ENCODE results near the gene RBMX2.
"Not testable (repeated sequence)": the region's sequence is repeated elsewhere in the genome, so short reads cannot be mapped to it uniquely, and the experiment has no call there.

Gene RBMX2

GRCh38 chrX:130416785-130417184 is 15.0 kb downstream of the RBMX2 start:
- no peak overlapping the region for H3K4me3 ChIP-seq (ENCODE audit: low read length)
- H3K4me1 ChIP-seq (ENCODE audit: control insufficient read depth, insufficient read depth, low read length) = no peaks in the 10 kb centered on the region
- H3K9ac ChIP-seq (ENCODE audit: low read length) = no peak overlapping the region
- H3K36me3 ChIP-seq (ENCODE audit: control insufficient read depth, insufficient read depth, low read length) = no peaks in the 10 kb centered on the region
- H3K27me3 ChIP-seq (ENCODE audit: control insufficient read depth, insufficient read depth, low read length) = no peaks in the 10 kb centered on the region
- H3K27ac ChIP-seq (ENCODE audit: low read depth, low read length) = no peak overlapping the region

GRCh38 chrX:130418066-130418465 is 16.3 kb downstream of the RBMX2 start:
- Histone ChIP-seq H3K27me3 (ENCODE audit: control insufficient read depth, insufficient read depth, low read length) (no peaks in the 10 kb centered on the region), H3K4me3 (ENCODE audit: low read length) (no peak overlapping the region), H3K9ac (ENCODE audit: low read length) (no peak overlapping the region), H3K27ac (ENCODE audit: low read depth, low read length) (no peak overlapping the region), H3K36me3 (ENCODE audit: control insufficient read depth, insufficient read depth, low read length) (no peaks in the 10 kb centered on the region), H3K4me1 (ENCODE audit: control insufficient read depth, insufficient read depth, low read length) (no peaks in the 10 kb centered on the region)

- no peaks in the 10 kb centered on the region for H3K4me1 ChIP-seq (ENCODE audit: control insufficient read depth, insufficient read depth, low read length)
- no peak overlapping the region for H3K4me3 ChIP-seq (ENCODE audit: low read length)
- no peak overlapping the region for H3K9ac ChIP-seq (ENCODE audit: low read length)
- no peak overlapping the region for H3K27ac ChIP-seq (ENCODE audit: low read depth, low read length)
- no peaks in the 10 kb centered on the region for H3K27me3 ChIP-seq (ENCODE audit: control insufficient read depth, insufficient read depth, low read length)
- no peaks in the 10 kb centered on the region for H3K36me3 ChIP-seq (ENCODE audit: control insufficient read depth, insufficient read depth, low read length)
Observed at GRCh38 chrX:130418740-130419139, 17.0 kb downstream of the RBMX2 start.

GRCh38 chrX:130419263-130419662 is 17.5 kb downstream of the RBMX2 start:
- Histone ChIP-seq H3K36me3 (ENCODE audit: control insufficient read depth, insufficient read depth, low read length) (no peaks in the 10 kb centered on the region), H3K4me3 (ENCODE audit: low read length) (no peak overlapping the region), H3K27ac (ENCODE audit: low read depth, low read length) (no peak overlapping the region), H3K27me3 (ENCODE audit: control insufficient read depth, insufficient read depth, low read length) (no peaks in the 10 kb centered on the region), H3K4me1 (ENCODE audit: control insufficient read depth, insufficient read depth, low read length) (no peaks in the 10 kb centered on the region), H3K9ac (ENCODE audit: low read length) (no peak overlapping the region)

- Histone ChIP-seq H3K4me1 (ENCODE audit: control insufficient read depth, insufficient read depth, low read length) (no peaks in the 10 kb centered on the region), H3K4me3 (ENCODE audit: low read length) (no peak overlapping the region)
Observed at GRCh38 chrX:130426531-130426930, 24.7 kb downstream of the RBMX2 start.

GRCh38 chrX:130429236-130429635 is 27.4 kb downstream of the RBMX2 start:
- H3K4me1 ChIP-seq (ENCODE audit: control insufficient read depth, insufficient read depth, low read length); H3K27me3 ChIP-seq (ENCODE audit: control insufficient read depth, insufficient read depth, low read length); H3K36me3 ChIP-seq (ENCODE audit: control insufficient read depth, insufficient read depth, low read length); H3K4me3 ChIP-seq (ENCODE audit: low read length); H3K27ac ChIP-seq (ENCODE audit: low read depth, low read length); H3K9ac ChIP-seq (ENCODE audit: low read length): not testable (repeated sequence)

More at GRCh38 chrX:130426531-130426930, 24.7 kb downstream of the RBMX2 start:
- Histone ChIP-seq H3K27me3 (ENCODE audit: control insufficient read depth, insufficient read depth, low read length) (peaks cover 3% of the 10 kb centered on the region), H3K36me3 (ENCODE audit: control insufficient read depth, insufficient read depth, low read length) (no peaks in the 10 kb centered on the region), H3K27ac (ENCODE audit: low read depth, low read length) (no peak overlapping the region), H3K9ac (ENCODE audit: low read length) (no peak overlapping the region)

- Histone ChIP-seq H3K27ac (ENCODE audit: low read depth, low read length) (no peak overlapping the region), H3K9ac (ENCODE audit: low read length) (no peak overlapping the region), H3K4me3 (ENCODE audit: low read length) (no peak overlapping the region), H3K4me1 (ENCODE audit: control insufficient read depth, insufficient read depth, low read length) (no peaks in the 10 kb centered on the region), H3K27me3 (ENCODE audit: control insufficient read depth, insufficient read depth, low read length) (no peaks in the 10 kb centered on the region), H3K36me3 (ENCODE audit: control insufficient read depth, insufficient read depth, low read length) (no peaks in the 10 kb centered on the region)
Observed at GRCh38 chrX:130435937-130436336, 34.1 kb downstream of the RBMX2 start.

- H3K27ac ChIP-seq (ENCODE audit: low read depth, low read length); H3K4me3 ChIP-seq (ENCODE audit: low read length); H3K9ac ChIP-seq (ENCODE audit: low read length); H3K27me3 ChIP-seq (ENCODE audit: control insufficient read depth, insufficient read depth, low read length); H3K36me3 ChIP-seq (ENCODE audit: control insufficient read depth, insufficient read depth, low read length); H3K4me1 ChIP-seq (ENCODE audit: control insufficient read depth, insufficient read depth, low read length): not testable (repeated sequence)
Observed at GRCh38 chrX:130437996-130438395, 36.2 kb downstream of the RBMX2 start.

- Histone ChIP-seq H3K27me3 (ENCODE audit: control insufficient read depth, insufficient read depth, low read length) (no peaks in the 10 kb centered on the region), H3K27ac (ENCODE audit: low read depth, low read length) (no peak overlapping the region), H3K4me1 (ENCODE audit: control insufficient read depth, insufficient read depth, low read length) (no peaks in the 10 kb centered on the region), H3K36me3 (ENCODE audit: control insufficient read depth, insufficient read depth, low read length) (no peaks in the 10 kb centered on the region), H3K9ac (ENCODE audit: low read length) (no peak overlapping the region), H3K4me3 (ENCODE audit: low read length) (no peak overlapping the region)
Observed at GRCh38 chrX:130443875-130444274, 42.1 kb downstream of the RBMX2 start.

- Histone ChIP-seq H3K9ac (ENCODE audit: low read length) (no peak overlapping the region), H3K4me3 (ENCODE audit: low read length) (no peak overlapping the region), H3K4me1 (ENCODE audit: control insufficient read depth, insufficient read depth, low read length) (no peaks in the 10 kb centered on the region), H3K36me3 (ENCODE audit: control insufficient read depth, insufficient read depth, low read length) (no peaks in the 10 kb centered on the region), H3K27me3 (ENCODE audit: control insufficient read depth, insufficient read depth, low read length) (no peaks in the 10 kb centered on the region), H3K27ac (ENCODE audit: low read depth, low read length) (no peak overlapping the region)
Observed at GRCh38 chrX:130444641-130445336, 43.0 kb downstream of the RBMX2 start.

- Histone ChIP-seq H3K9ac (ENCODE audit: low read length) (no peak overlapping the region), H3K4me1 (ENCODE audit: control insufficient read depth, insufficient read depth, low read length) (no peaks in the 10 kb centered on the region), H3K36me3 (ENCODE audit: control insufficient read depth, insufficient read depth, low read length) (no peaks in the 10 kb centered on the region), H3K27me3 (ENCODE audit: control insufficient read depth, insufficient read depth, low read length) (no peaks in the 10 kb centered on the region), H3K27ac (ENCODE audit: low read depth, low read length) (no peak overlapping the region), H3K4me3 (ENCODE audit: low read length) (no peak overlapping the region)
Observed at GRCh38 chrX:130446974-130447373, 45.2 kb downstream of the RBMX2 start.

Measured in rectal smooth muscle tissue (tissue), 1 donor.